ENCODE results near the gene PRRX1.

PRRX1 gene

DNA sequence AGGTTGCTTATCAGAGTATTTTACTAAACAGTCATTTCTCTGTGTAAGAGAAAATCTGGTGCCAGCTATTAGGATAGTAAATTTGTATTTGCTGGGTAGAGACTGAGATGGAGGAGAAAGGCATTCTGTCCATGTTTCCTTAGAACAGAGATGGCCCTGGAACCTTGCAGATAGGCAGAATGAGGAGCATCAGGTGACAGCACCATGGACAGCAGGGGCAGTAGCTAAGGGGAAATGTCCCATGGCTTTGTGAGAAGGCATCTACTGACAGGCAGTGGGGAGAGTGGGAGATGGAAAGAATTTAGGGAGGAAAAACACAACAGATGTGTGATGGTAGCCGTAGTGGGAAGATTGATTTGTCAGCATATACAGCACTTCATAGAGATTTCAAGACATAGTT is 105.0 kb downstream of the PRRX1 start:
- DNase-seq (ENCODE audit: low read depth), result no peak

DNA sequence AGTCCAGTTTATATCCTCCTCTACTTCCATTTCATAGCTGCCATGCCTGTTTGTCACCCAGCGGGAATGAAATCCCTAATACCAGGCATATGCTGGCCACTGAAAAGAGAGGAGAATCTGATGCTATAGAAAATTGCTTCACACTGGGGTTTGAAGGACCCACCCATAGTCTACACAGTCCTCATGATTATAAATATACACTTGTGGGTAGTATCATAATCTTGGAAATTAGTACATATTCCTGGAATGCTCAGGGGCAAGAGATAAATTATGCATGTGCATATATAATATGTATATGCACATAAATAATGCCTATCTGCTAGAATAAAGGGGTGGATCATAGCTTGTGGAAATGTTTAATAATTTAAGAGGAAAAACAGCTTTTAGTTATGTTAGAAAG is 105.8 kb downstream of the PRRX1 start:
- DNase-seq (ENCODE audit: low read depth), result no peak

DNA sequence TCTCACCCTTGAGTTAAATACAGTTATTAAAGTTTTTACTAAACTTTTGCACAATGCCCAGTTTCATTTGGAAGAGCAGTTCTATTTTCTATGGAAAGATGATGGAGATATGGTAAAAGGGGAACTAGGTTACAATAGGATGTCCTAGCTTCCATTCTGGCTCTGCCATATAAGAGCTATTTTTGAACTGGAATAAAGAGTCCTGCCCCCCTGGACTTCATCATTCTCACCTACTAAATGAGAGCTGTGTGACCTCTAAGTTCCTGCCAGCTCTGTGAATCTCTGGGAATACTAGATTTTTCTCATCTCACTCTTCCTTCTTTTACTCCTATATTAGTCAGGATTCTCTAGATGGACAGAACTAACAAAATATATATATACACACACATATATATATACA is 106.3 kb downstream of the PRRX1 start:
- DNase-seq (ENCODE audit: low read depth), result no peak

DNA sequence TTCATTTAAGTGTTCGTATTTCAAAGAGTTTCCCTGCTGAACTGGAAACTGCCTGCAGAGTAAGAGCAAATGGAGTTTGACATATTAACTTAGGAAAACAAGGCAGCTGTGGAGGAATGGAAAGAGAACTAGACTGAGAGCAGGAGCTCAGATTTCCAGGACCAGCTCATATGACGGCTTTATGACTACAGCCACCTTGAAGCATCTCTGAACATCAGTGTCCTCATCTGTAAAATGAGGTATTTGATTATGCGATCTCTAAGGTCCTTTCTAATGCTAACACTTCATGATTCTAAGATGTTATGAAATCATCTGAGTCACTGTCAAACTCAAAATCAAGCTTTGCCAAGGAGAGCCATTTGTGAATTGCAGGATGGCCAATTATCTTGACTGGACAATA is 112.3 kb downstream of the PRRX1 start:
- no peak for DNase-seq (ENCODE audit: low read depth)

DNA sequence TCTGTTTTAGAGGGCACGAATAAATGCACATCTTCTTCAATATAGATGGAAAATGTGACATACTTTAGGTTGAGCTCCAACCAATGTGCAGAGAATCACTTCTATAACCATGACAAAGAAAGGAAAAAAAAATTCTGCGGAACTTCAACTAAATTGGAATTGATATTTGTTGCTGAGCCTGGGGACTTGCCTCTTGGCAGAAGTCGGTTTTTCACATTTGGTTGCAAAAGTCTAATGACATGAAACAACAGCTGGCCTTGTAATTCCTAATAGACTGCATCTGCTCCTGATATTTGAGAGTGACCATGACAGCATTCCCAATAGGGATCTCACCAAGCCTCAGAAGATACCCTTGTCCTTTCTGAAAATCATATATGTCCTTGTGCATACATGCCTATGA is 112.8 kb downstream of the PRRX1 start:
- DNase-seq (ENCODE audit: low read depth), result no peak
